PC-9 (cell line): Measurements from ENCODE around the gene BTRC. TPM values are rescaled to one million over a fixed set of nuclear protein-coding genes. Genes with fewer than 3 reads are reported as not detected.

ENCODE experiments used
- BruUV-seq: library from RNA; stranded (reverse); fragments of 400-500 nt; replicated peaks from 2 replicates; lab custom pipeline; 2021; lab: Mats Ljungman, UMichigan
- CTCF ChIA-PET: fragments of 300-600 bp; sonication (Branson Sonifier 250); formaldehyde crosslinking; loops from one replicate; lab custom pipeline; 2022; ENCODE audit warnings: antibody characterized with exemption; lab: Charles Lee
- POLR2A ChIA-PET: fragments of 300-600 bp; sonication (Branson Sonifier 250); formaldehyde crosslinking; loops from one replicate; lab custom pipeline; 2022; ENCODE audit warnings: antibody characterized with exemption; ENCODE audit not compliant: unreplicated experiment; lab: Charles Lee
- DNase-seq, 2 experiments: peaks; one replicate each; pipeline versions ENCODE4 v3.0.0 to v3.0.0-alpha.2; 2015 to 2022; ENCODE audit warnings: mixed read lengths in 1 of 2
- H2AFZ ChIP-seq: fragments of 200-600 bp; sonication (generic); 2 replicates; pipeline ENCODE4 v1.8.1; 2017; ENCODE audit warnings: antibody characterized with exemption
- H3F3A ChIP-seq: fragments of 200-600 bp; sonication (generic); 2 replicates; pipeline ENCODE4 v1.8.1; 2017; ENCODE audit warnings: antibody characterized with exemption, mild to moderate bottlenecking, low read depth; ENCODE audit not compliant: insufficient read depth
- H3K27ac ChIP-seq: fragments of 200-600 bp; sonication (generic); 2 replicates; pipeline ENCODE4 v1.6.1; 2016; ENCODE audit warnings: mixed run types
- H3K27me3 ChIP-seq: fragments of 200-600 bp; sonication (generic); 2 replicates; pipeline ENCODE4 v1.6.1; 2016; ENCODE audit warnings: low read depth, mixed run types; ENCODE audit not compliant: insufficient read depth
- H3K36me3 ChIP-seq: fragments of 200-600 bp; sonication (generic); 2 replicates; pipeline ENCODE4 v1.6.1; 2016; ENCODE audit warnings: low read depth, mixed run types
- H3K4me1 ChIP-seq: fragments of 200-600 bp; sonication (generic); replicated peaks from 2 replicates; pipeline ENCODE4 v1.6.1; 2016; ENCODE audit warnings: mixed run types; ENCODE audit not compliant: insufficient read depth
- H3K4me2 ChIP-seq: fragments of 200-600 bp; sonication (generic); 2 replicates; pipeline ENCODE4 v1.6.1; 2017; ENCODE audit warnings: mixed run types
- H3K4me3 ChIP-seq: fragments of 200-600 bp; sonication (generic); 2 replicates; pipeline ENCODE4 v1.6.1; 2016; ENCODE audit warnings: mixed run types
- H3K79me2 ChIP-seq: fragments of 200-600 bp; sonication (generic); 2 replicates; pipeline ENCODE4 v1.6.1; 2017; ENCODE audit warnings: low read depth, mixed run types
- H3K9me2 ChIP-seq: fragments of 200-600 bp; sonication (generic); 2 replicates; pipeline ENCODE4 v1.8.1; 2017; ENCODE audit warnings: mild to moderate bottlenecking; ENCODE audit not compliant: insufficient read depth
- H3K9me3 ChIP-seq: fragments of 200-600 bp; sonication (generic); 2 replicates; pipeline ENCODE4 v1.8.1; 2016; ENCODE audit warnings: low read depth; ENCODE audit not compliant: insufficient read depth
- H4K20me1 ChIP-seq: fragments of 200-600 bp; sonication (generic); 2 replicates; pipeline ENCODE4 v1.8.1; 2017; ENCODE audit not compliant: insufficient read depth
- EZH2 ChIP-seq: fragments of 200-600 bp; sonication (generic); IDR thresholded peaks from 2 replicates; pipeline ENCODE4 v1.8.0; 2017; ENCODE audit warnings: antibody characterized with exemption, low read depth
- intact Hi-C: fragments of 100-400 bp; cut with micrococcal nuclease; formaldehyde crosslinking; loops from one replicate; pipeline ENCODE4 v1.10.0; 2022; ENCODE audit not compliant: unreplicated experiment
- total RNA-seq: library from RNA; stranded (reverse); gene quantifications from 2 replicates; pipeline ENCODE4 v1.2.3, GENCODE V29; 2021
- TF ChIP-seq, protein P1 (sequence below): fragments of 200-600 bp; sonication (generic); conservative IDR thresholded peaks from 2 replicates; pipeline ENCODE4 v1.6.1; 2017; ENCODE audit warnings: mixed run types, antibody characterized with exemption, mild to moderate bottlenecking, moderate library complexity

The BTRC gene
- total RNA-seq, 1 experiment from 2014 or later: 15.6 TPM

DNA sequence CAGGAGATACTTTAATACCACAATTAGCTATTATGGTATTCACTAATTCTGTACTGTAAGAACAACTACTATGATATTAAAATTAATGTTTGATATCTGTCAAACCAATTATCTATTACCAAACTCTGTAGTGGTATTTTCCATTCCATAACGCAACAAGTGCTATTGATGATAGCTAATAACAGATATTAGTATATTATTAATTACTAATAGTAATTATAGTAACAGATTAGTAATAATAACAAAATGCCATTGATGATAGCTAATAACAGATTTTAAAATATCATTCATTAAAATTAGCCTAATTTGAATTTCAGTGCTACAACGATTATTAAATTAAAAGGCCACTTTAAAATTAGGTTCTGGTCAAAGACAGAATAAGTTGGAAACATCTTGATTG lies 93.5 kb downstream of the BTRC start:
- Histone ChIP-seq H3F3A (no peaks in the 10 kb centered on the region), H3K27me3 (no peaks in the 10 kb centered on the region), H3K9me3 (no peaks in the 10 kb centered on the region), H4K20me1 (no peaks in the 10 kb centered on the region), H3K4me1 (no peaks in the 10 kb centered on the region), H3K4me3 (no peak overlapping the region), H3K9me2 (no peaks in the 10 kb centered on the region), H3K27ac (no peak overlapping the region), H3K4me2 (no peak overlapping the region), H3K79me2 (no peaks in the 10 kb centered on the region), H3K36me3 (no peaks in the 10 kb centered on the region), H2AFZ (no peak overlapping the region)
- TF ChIP-seq, protein P1, sequence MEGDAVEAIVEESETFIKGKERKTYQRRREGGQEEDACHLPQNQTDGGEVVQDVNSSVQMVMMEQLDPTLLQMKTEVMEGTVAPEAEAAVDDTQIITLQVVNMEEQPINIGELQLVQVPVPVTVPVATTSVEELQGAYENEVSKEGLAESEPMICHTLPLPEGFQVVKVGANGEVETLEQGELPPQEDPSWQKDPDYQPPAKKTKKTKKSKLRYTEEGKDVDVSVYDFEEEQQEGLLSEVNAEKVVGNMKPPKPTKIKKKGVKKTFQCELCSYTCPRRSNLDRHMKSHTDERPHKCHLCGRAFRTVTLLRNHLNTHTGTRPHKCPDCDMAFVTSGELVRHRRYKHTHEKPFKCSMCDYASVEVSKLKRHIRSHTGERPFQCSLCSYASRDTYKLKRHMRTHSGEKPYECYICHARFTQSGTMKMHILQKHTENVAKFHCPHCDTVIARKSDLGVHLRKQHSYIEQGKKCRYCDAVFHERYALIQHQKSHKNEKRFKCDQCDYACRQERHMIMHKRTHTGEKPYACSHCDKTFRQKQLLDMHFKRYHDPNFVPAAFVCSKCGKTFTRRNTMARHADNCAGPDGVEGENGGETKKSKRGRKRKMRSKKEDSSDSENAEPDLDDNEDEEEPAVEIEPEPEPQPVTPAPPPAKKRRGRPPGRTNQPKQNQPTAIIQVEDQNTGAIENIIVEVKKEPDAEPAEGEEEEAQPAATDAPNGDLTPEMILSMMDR: no peak
- TF ChIP-seq EZH2: no peak
- ChIA-PET POLR2A (no interaction called here), CTCF (no interaction called here)
- no peak for DNase-seq
- intact Hi-C loops: no loop called here
- BruUV-seq: no TSS peak

DNA sequence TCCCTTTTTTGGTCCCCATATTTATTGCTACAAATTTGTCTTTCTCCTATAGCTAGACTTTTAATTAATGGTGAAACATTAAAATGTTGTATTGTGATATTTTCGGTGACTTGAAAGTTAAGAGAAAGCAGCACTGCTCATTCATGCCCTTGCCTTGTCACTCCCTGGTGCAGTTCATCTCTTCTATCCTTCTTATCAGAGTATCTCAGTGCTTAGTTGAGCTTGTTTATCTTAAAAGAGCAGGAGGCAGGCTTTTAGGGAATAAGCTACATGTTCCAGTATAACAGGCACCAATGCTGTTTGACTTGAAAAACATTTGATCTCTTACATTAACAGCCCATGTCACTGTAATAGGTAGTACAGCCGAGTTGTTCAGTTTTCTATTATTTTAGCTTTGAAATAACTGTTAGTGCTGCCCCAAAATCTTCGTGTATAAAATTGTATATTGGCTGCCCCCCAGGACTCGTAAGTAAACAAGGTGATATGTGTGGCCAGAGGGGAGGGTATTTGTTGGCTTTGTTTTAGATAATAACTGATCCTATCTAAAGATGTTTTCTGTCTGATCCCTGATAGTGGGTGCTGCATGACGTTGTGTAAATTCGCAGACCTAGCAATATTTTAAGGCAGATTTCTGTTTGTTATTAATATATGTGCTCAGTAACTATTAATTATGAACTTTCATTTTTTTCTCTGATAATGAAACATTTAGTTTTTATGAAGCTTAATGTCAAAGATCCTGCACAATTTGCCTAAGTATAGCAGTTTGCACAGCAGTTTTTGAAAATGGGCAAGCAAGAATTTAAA lies 96.5 kb downstream of the BTRC start:
- no peaks in the 10 kb centered on the region for H3F3A ChIP-seq
- no peak for DNase-seq
- H3K79me2 ChIP-seq: no peaks in the 10 kb centered on the region
- intact Hi-C loops: loop anchor here (10.0 kb wide), 1 partner anchor 334 kb away; the partner anchor contains the start of gene NPM3
- CTCF ChIA-PET: interaction anchor here (0.5 to 1.2 kb wide), 2 partner anchors 14 to 17 kb away, joined by 3 to 6 read pairs; no protein-coding TSS in a partner anchor
- no peaks in the 10 kb centered on the region for H3K9me2 ChIP-seq
- H3K27me3 ChIP-seq: no peaks in the 10 kb centered on the region
- no peak for TF ChIP-seq EZH2
- TF ChIP-seq, protein P1: no peak
- no peaks in the 10 kb centered on the region for H4K20me1 ChIP-seq
- H3K27ac ChIP-seq: no peak overlapping the region
- no peaks in the 10 kb centered on the region for H3K4me1 ChIP-seq
- BruUV-seq: no TSS peak
- POLR2A ChIA-PET: no interaction called here
- no peak overlapping the region for H3K4me2 ChIP-seq
- H3K36me3 ChIP-seq: no peaks in the 10 kb centered on the region
- H3K4me3 ChIP-seq: no peak overlapping the region
- H2AFZ ChIP-seq: no peak overlapping the region
- H3K9me3 ChIP-seq: no peaks in the 10 kb centered on the region

DNA sequence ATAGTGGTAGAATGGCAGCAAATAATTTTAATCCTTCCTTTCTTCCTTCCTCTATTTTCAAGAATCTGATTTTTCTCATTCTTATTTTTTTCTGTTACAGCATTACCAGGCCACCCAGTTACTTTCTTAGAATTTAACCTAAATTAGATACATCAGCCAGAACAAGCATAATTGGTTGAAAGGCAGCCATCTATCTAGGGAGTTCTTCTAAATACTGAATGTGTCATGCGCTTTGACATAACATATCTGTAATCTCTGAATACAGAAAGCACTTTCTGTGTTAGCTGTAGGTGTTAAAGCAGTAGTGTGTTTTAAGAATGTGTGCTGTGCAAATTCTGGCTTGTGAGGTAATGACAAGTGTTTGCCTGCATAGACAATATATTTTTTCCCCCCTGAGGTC lies 97.3 kb downstream of the BTRC start:
- Histone ChIP-seq H3K27ac (no peak overlapping the region), H4K20me1 (no peaks in the 10 kb centered on the region), H3K9me3 (no peaks in the 10 kb centered on the region), H3K9me2 (no peaks in the 10 kb centered on the region), H3K4me2 (no peak overlapping the region), H3K79me2 (no peaks in the 10 kb centered on the region), H3K4me1 (no peaks in the 10 kb centered on the region), H3F3A (no peaks in the 10 kb centered on the region), H2AFZ (no peak overlapping the region), H3K36me3 (no peaks in the 10 kb centered on the region), H3K27me3 (no peaks in the 10 kb centered on the region), H3K4me3 (no peak overlapping the region)
- intact Hi-C loops: loop anchor here (10.0 kb wide), 1 partner anchor 334 kb away; the partner anchor contains the start of gene NPM3
- ChIA-PET POLR2A (no interaction called here), CTCF (no interaction called here)
- no peak for DNase-seq
- no TSS peak for BruUV-seq
- TF ChIP-seq, protein P1: no peak
- no peak for TF ChIP-seq EZH2
